Dedifferentiated amniotic fluid mesenchymal stem cell (primary cell): ENCODE results near the gene SIPA1.
"Not testable (repeated sequence)": the region's sequence is repeated elsewhere in the genome, so short reads cannot be mapped to it uniquely, and the experiment has no call there.

Experiments used
- DNase-seq: peaks from one replicate; pipeline ENCODE4 v3.0.0-alpha.2; 2016; ENCODE audit errors: extremely low spot score

SIPA1 gene

GRCh38 chr11:65645710-65646109, 7.8 kb downstream of the SIPA1 start:
- DNase-seq: no peak

- DNase-seq: no peak
Measured at GRCh38 chr11:65646288-65646957, 8.5 kb downstream of the SIPA1 start.

- DNase-seq: no peak
Measured at GRCh38 chr11:65646958-65647701, 9.2 kb downstream of the SIPA1 start.

- no peak for DNase-seq
Measured at GRCh38 chr11:65648997-65649493, 11.1 kb downstream of the SIPA1 start.

DNA sequence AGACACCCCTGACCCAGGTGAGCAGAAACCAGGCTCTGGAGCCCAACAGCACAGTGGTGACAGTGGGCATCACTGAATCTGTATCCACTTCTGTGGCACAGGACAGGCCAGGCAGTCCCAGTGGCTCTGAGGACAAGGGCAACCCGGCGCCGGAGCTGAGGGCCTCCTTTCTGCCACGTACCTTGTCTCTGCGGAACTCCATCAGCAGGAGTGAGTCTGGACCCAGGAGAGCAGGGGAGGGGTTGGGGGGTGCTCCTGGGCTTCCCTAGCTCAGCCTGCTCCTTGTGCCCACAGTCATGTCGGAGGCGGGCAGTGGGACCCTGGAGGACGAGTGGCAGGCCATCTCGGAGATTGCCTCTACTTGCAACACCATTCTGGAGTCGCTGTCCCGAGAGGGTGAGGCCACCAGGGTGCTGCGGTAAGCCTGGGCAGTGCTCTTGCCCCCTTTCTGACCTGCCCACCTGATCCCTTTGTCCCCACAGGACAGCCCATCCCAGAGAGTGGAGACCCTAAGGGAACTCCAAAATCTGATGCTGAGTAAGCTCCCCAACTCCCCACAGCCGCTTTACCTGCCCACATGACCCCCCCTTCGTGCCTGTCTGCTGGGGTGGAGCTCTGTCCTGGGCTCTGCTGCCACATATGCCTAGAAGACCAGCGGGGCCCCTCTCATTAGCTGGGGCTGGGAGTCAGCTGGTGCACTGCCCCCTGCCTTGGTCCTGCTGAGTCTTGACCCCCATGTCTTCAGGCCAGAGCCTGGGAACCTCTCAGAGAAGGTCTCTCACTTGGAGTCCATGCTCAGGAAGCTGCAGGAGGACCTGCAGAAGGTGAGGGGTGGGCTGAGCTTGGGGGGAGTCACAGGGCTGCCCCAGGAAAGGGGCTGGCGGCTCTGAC, 12.0 kb downstream of the SIPA1 start:
- DNase-seq: no peak

- DNase-seq: no peak
Measured at GRCh38 chr11:65650547-65651338, 12.8 kb downstream of the SIPA1 start.

GRCh38 chr11:65651339-65651588, 13.4 kb downstream of the SIPA1 start:
- DNase-seq: no peak

DNA sequence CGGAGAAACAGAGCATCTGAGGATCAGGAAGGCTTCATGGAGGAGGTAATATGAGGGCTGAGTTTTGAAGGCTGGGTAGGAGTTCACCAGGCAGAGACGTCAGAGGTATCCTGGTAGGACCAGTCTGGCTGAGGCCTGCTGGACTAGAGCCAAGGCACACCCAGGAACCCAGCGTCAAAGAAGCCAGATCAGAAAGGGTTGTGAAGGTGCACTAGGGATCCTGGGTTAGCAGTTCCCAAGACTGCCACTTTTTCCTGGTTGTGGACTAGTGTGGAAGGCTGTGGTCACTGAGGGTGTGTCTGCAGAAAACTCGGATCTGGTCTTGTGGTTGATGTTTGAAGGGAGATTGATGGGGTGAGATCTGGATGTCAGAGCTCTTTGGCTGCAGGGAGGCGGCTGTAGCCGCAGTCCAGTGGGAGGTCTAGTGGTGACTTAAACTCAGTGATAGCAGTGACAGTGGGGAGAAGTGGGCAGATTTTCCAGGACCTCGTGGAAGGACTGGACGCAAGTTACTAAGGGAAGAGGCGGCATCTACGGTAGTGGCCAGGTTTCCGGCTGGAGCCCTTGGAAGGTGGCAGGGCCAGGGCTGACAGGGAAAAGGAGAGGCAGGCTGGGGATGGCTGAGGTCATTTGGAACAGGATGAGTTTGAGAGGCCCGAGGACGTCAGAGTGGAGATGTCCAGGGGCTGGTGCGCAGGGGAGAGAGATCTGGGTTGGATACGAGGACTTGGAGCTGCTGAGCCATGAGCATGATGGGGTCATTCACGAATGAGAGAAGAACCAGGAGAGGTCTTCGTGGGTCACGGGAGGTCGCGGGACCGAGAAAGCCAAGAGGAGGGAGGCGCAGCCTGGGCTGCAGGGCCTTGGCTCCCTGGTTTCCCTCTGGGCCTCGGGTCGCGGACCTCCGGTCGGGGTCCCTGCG, 13.9 kb downstream of the SIPA1 start:
- DNase-seq: no peak

- peak; percentile 81 for DNase-seq
Measured at GRCh38 chr11:65652511-65653228, 14.8 kb downstream of the SIPA1 start.

DNA sequence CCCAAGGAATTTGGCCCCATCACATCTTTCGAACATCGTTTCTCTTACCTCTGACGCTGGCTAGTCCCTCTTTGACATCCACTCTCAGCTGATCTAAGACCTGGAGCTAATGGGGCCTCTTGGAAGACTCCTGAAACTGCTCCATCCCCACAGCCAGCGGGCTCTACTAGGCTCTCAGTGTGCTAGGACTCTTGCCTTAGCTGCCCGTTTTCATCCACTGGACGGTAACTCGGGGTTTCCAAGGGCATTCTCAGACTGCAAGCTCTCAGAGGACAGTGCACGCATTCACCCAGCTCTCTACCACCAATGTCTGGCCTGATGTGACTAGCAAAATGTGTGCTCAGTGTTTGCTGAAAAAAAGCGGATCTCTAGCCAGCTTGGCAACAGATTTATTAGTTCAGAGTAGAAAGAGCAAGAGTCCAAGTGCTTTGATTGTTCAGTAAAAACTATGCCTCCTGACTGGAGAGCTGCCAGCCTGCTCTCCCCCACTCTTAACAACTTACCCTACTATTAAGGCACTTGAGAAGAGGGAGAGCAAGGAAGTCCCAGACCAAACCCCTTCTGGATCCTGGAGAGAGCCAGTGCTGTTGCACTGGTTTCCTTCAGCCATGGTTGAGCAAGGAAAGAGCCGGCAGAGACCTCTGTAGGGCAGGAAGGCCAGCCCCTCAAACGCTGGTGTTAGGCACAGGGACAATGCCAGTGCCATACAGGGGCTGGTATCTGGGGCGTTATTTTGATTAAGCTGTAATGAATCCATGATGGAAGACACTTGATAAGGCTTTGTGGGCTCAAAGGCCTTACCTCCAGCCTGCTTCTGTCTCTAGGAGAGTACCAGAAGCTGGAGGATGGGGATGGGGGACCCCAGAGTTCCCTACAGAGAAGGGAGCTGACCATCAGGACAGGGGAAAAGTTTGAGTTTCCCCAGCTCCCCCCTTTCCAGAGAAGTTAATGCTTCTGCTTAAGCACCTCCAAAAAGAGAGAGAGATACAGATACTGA, 15.6 kb downstream of the SIPA1 start:
- no peak for DNase-seq

DNA sequence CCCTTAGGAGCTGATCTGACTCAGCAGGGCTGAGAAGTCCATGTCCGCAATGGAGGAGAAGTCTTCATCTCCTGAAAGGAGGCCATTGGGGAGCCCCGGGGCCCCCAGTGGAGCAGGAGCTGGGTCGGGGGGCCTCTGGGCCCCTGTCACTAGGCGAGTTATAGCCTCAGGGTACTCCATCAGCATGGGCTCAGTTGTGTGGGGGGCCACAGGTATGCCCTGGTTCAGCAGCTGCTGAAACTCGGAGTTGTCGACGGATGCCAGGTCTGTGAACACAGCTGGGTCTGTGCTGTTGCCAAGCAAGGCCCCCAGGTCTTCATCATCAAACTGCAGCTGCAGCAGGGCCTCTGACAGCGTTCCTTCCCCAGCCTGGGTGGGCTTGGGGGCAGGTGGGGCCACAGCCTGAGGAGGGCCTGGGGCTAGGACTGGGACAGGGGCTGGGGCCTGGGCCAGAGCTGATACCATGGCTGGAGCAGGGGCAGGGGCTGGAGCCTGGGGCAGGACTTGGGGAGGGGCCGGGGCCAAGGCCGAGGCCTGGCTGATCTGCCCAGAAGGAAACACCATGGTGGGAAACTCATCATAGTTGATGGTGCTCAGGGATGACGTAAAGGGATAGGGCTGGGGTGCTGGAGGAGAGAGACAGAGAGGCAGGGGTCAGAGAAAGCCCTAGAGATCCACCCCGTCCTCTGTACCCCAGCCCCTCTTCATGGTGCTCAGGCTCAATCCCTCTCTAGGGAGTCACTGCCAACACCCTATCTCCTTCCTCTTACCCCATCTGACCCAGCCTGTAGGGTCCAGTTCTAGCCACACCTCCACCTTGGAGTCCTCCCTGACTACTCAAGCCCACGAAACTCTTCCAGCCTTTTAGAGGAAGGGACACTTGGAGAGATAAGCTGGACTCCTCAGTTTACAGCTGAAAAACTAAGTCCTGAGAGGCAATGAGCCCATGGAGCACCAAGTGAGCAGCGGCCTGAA, 16.8 kb downstream of the SIPA1 start:
- DNase-seq: no peak

- no peak for DNase-seq
Measured at GRCh38 chr11:65655570-65656332, 17.9 kb downstream of the SIPA1 start.

- DNase-seq: no peak
Measured at GRCh38 chr11:65657426-65657825, 19.5 kb downstream of the SIPA1 start.

DNA sequence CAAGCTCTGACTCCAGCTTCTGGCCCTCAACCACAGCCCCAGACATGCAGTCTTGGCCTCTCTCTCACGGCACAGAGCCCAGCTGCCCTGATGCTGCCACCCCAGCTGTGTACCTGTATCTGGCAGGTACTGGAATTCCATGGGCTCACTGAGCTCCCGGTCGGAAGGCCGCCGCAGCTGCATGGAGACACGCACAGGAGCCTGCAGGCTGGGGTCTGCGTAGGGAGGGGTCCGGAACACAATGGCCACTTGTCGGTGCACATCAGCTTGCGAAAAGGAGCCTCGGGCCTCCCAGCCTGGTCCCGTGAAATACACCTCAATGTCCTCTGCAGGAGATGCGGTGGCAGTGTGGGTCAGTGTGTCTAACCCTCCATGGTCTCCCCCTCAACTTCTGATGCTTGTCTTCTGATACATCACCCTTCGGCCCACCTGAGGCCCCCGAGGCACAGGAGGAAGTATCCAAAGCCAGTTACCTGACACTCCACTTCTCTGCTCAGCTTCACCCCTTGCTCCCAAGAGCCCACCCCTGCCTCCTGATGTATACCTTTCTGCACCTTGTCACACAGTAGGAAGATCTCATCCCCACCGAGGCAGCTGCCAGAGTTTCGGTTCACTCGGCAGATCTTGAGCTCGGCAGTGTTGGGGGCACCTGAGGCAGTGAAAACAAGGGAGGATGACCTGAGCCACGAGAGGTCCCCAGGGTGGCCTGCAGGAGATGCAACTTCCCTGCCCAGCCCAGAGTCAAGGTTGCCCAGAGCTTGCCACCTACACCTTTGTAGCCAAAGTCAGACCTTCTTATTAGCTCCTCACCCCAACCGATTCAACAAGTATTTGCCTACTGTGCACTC, 20.5 kb downstream of the SIPA1 start:
- DNase-seq: no peak

DNA sequence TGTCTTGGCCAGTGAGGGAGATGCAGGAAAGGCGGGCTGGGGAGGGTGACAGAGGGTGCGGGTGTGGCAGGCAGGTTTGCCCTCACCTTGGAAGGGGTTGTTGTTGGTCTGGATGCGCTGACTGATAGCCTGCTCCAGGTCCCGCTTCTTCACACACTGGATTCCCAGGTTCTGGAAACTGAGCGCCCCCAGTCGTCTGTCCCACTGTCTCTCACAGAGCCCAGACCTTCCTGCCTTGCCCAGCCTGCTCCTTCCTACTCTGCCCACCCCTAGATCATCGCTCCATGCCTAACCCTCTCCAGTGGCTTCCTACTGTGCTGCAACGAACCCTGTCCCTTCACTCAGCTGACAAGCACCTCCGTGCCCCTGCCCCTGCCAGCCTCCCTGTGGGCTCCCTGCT, 22.1 kb downstream of the SIPA1 start:
- DNase-seq: no peak

GRCh38 chr11:65660908-65661307, 23.0 kb downstream of the SIPA1 start:
- not testable (repeated sequence) for DNase-seq
